Transverse colon (tissue), 3 donors: Measurements from ENCODE around the gene CDK1.

Experiments used
- CTCF ChIP-seq, 5 experiments: fragments of 200-600 bp in 3 of 5; fragments of 450-650 bp in 2 of 5; sonication (generic) in 3 of 5; IDR thresholded peaks; 1 replicate in 2 of 5; 2 replicates in 3 of 5; pipeline ENCODE4 v1.5.1; 2016 to 2017; ENCODE audit warnings: antibody characterized with exemption in 5 of 5, inconsistent platforms in 3 of 5, mild to moderate bottlenecking in 2 of 5, moderate library complexity in 1 of 5
- EP300 ChIP-seq: sonication (generic); formaldehyde crosslinking; IDR thresholded peaks from one replicate; pipeline ENCODE4 v1.6.1; 2017; ENCODE audit warnings: antibody characterized with exemption, low read depth
- POLR2A ChIP-seq: fragments of 450-650 bp; IDR thresholded peaks from one replicate; pipeline ENCODE4 v1.6.1; 2016; ENCODE audit warnings: antibody characterized with exemption, mild to moderate bottlenecking, moderate library complexity

DNA sequence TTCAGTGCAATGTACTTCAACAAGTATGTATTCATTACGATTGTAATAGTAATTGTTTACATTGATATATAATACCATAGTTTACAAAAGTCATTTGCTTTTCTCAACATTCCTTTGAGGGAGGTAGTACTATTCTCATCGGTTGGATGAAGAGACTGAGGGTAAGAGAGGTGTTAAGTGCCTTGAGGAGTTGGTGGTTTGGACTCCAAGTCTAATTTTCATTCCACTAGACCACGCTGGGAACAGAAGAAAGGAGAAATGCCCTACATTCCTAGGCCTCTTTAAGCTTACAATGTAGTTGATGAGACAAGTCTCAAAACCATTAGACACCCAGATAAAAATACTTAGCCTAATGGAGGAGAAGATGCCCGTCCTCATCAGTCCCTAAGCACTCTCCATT, 28.6 kb downstream of the CDK1 start:
- TF ChIP-seq POLR2A (no peak), CTCF (IDR thresholded peaks at IDR 0.05) (no peak), EP300 (no peak)
